Neutrophil (primary cell): ENCODE measurements around the gene OCA2.

Source experiments
- H3K27ac ChIP-seq: fragments of 200-600 bp; sonication (generic); 2 replicates; pipeline ENCODE4 v1.5.1; 2016; ENCODE audit warnings: mild to moderate bottlenecking, moderate library complexity
- H3K27me3 ChIP-seq: fragments of 200-600 bp; sonication (generic); 2 replicates; pipeline ENCODE4 v1.6.0; 2016; ENCODE audit warnings: mild to moderate bottlenecking
- H3K36me3 ChIP-seq: fragments of 200-600 bp; sonication (generic); 2 replicates; pipeline ENCODE4 v1.5.1; 2017
- H3K4me1 ChIP-seq, 2 experiments: fragments of 200-600 bp in 1 of 2; sonication (generic) in 1 of 2; 1 replicate in 1 of 2; 2 replicates in 1 of 2; pipeline versions ENCODE4 v1.5.1 to v1.6.1; 2013 to 2016; ENCODE audit warnings: low read depth in 1 of 2, low read length in 1 of 2, mild to moderate bottlenecking in 1 of 2, moderate library complexity in 1 of 2; ENCODE audit not compliant: control insufficient read depth in 1 of 2, insufficient read depth in 1 of 2
- H3K4me3 ChIP-seq, 2 experiments: fragments of 200-600 bp in 1 of 2; sonication (generic) in 1 of 2; 1 replicate in 1 of 2; 2 replicates in 1 of 2; pipeline ENCODE4 v1.5.1; 2013 to 2016; ENCODE audit warnings: low read depth in 1 of 2, low read length in 1 of 2, mild to moderate bottlenecking in 1 of 2, moderate library complexity in 1 of 2
- H3K9me3 ChIP-seq: fragments of 200-600 bp; sonication (generic); 2 replicates; pipeline ENCODE4 v1.5.1; 2016
- CTCF ChIP-seq: fragments of 200-600 bp; sonication (generic); IDR thresholded peaks from 2 replicates; pipeline ENCODE4 v1.5.1; 2016; ENCODE audit warnings: antibody characterized with exemption

Gene OCA2

DNA sequence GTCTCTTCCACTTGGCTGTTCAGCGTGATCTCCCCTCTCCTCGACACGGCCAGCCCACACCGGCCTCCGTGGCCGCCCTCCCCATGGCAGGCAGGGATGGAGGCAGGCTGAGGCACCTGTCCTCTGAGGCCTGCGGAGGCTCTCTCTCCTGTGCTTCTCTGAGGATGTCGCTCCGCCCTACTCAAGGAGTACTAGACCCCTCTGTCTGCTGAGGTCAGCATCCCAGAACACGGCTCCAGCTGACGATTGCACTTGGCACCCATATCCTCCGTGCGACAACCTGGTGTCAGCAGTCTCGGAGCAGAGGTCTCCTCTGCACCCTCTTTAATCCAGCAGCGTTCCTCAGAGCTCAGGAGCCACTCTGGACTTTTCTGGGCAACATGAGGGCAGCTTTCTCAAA lies 322.6 kb downstream of the OCA2 start:
- H3K4me3 ChIP-seq: no peak overlapping the region
- H3K27ac ChIP-seq: no peak overlapping the region
- TF ChIP-seq CTCF: no peak
- no peaks in the 10 kb centered on the region for H3K36me3 ChIP-seq
- H3K9me3 ChIP-seq: no peaks in the 10 kb centered on the region
- no peaks in the 10 kb centered on the region for H3K4me1 ChIP-seq
- no peaks in the 10 kb centered on the region for H3K27me3 ChIP-seq

GRCh38 chr15:27774638-27775037 lies 324.5 kb downstream of the OCA2 start:
- Histone ChIP-seq H3K27ac (no peak overlapping the region), H3K36me3 (no peaks in the 10 kb centered on the region), H3K4me3 (no peak overlapping the region), H3K9me3 (no peaks in the 10 kb centered on the region), H3K4me1 (no peaks in the 10 kb centered on the region), H3K27me3 (no peaks in the 10 kb centered on the region)
- no peak for TF ChIP-seq CTCF

DNA sequence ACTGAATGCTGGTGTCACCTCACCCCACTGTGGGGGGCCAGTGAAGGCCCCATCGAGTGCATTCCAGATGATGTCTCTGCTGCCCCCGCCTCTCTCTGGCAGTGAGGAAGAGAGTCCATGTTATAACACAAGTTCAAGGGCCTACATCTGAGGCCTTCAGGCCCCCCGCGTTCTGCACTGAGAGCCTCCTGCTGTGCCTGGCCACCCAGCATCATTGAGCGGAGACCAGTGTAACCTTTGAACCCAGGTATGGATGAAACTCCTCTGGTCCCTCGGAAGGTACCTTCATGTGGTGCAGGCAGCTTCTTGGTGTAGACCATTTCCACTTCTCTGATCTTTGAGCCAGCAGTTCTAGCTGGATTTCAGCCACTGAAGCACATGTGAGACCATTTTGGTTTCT lies 324.9 kb downstream of the OCA2 start:
- no peak for TF ChIP-seq CTCF
- no peaks in the 10 kb centered on the region for H3K4me1 ChIP-seq
- H3K9me3 ChIP-seq: no peaks in the 10 kb centered on the region

DNA sequence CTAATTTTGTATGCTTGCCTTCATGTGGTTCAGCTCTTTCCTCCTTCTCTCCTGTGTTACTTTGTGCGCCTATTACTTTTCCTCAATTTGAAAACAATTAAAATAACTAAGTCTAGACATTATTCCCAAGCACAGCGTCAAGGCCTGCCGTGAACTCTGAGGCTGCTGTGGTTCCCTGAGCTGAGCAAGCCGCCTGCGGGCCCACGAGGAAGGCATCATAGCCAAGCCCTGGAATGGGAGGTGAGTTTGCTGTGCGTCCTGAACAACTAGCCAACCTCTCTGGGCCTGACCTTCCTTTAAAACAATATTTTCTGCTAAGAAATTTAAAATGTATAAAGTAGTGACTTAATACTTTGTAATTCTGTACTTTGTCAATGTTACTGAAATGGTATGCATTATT lies 327.2 kb downstream of the OCA2 start:
- Histone ChIP-seq H3K27me3 (no peaks in the 10 kb centered on the region), H3K4me3 (no peak overlapping the region), H3K4me1 (no peaks in the 10 kb centered on the region), H3K27ac (no peak overlapping the region), H3K9me3 (no peaks in the 10 kb centered on the region), H3K36me3 (no peaks in the 10 kb centered on the region)
- TF ChIP-seq CTCF: no peak

More for the DNA sequence above, 324.9 kb downstream of the OCA2 start:
- H3K4me3 ChIP-seq: no peak overlapping the region
- H3K27ac ChIP-seq: no peak overlapping the region
- no peaks in the 10 kb centered on the region for H3K36me3 ChIP-seq
- H3K27me3 ChIP-seq: no peaks in the 10 kb centered on the region

- Histone ChIP-seq H3K27me3 (no peaks in the 10 kb centered on the region), H3K36me3 (no peaks in the 10 kb centered on the region), H3K27ac (no peak overlapping the region), H3K4me1 (no peaks in the 10 kb centered on the region), H3K4me3 (no peak overlapping the region), H3K9me3 (no peaks in the 10 kb centered on the region)
- no peak for TF ChIP-seq CTCF
Observed at GRCh38 chr15:27770769-27771554, 328.2 kb downstream of the OCA2 start.
